HepG2 (cell line): Measurements from ENCODE around the gene GGACT. TPM values are rescaled to one million over a fixed set of nuclear protein-coding genes. Genes with fewer than 3 reads are reported as not detected.

Experiments
- ATAC-seq: fragments of 200-7000 bp; cut with Tn5 transposase; 3 replicates; pipeline ENCODE4 v1.9.1; 2020; ENCODE audit warnings: mild to moderate bottlenecking, moderate library complexity
- BruUV-seq: library from RNA; stranded (reverse); fragments of 400-500 nt; replicated peaks from 2 replicates; lab custom pipeline; 2021; lab: Mats Ljungman, UMichigan
- CTCF ChIA-PET: fragments of 300-600 bp; formaldehyde crosslinking; extraction: SDS; loops from one replicate; lab custom pipeline; 2021; ENCODE audit warnings: low total read pairs, inconsistent platforms, low intra/inter-chr PET ratio; lab: Yijun Ruan, JAX
- POLR2A ChIA-PET: fragments of 350-600 bp; sonication (Branson Sonifier 250); formaldehyde crosslinking; loops from one replicate; lab custom pipeline; 2020; ENCODE audit warnings: antibody characterized with exemption, inconsistent platforms; lab: Yijun Ruan, JAX
- DNase-seq: peaks from one replicate; pipeline ENCODE4 v3.0.0-alpha.2; 2015; ENCODE audit warnings: low spot score
- FAIRE-seq: peaks from 3 replicates; lab custom pipeline; 2011; peaks lifted over from hg19 to GRCh38; lab: Jason Lieb, UNC
- H2AFZ ChIP-seq: one replicate; pipeline ENCODE4 v1.6.1; 2011; ENCODE audit warnings: low read length, inconsistent platforms
- H3K27ac ChIP-seq: fragments of 300-600 bp; 3 replicates; pipeline ENCODE4 v1.8.0; 2011; ENCODE audit warnings: mixed run types, mild to moderate bottlenecking, mixed read lengths, low read length, inconsistent platforms; ENCODE audit not compliant: insufficient read depth; ENCODE audit errors: extremely low read length
- H3K27me3 ChIP-seq, 2 experiments: fragments of 200-600 bp in 1 of 2; 2 replicates in 1 of 2; 3 replicates in 1 of 2; pipeline versions ENCODE4 v1.6.0 to v1.8.0; 2011; ENCODE audit warnings: low read length in 2 of 2, mild to moderate bottlenecking in 2 of 2, moderate library complexity in 2 of 2, inconsistent platforms in 1 of 2; ENCODE audit not compliant: insufficient read depth in 2 of 2, control insufficient read depth in 1 of 2
- H3K36me3 ChIP-seq, 2 experiments: fragments of 200-600 bp in 1 of 2; replicated peaks in 1 of 2; 2 replicates in 1 of 2; 3 replicates in 1 of 2; pipeline versions ENCODE4 v1.5.1 to v1.8.0; 2011; ENCODE audit warnings: low read length in 2 of 2, inconsistent platforms in 1 of 2; ENCODE audit not compliant: insufficient read depth in 2 of 2, control insufficient read depth in 1 of 2
- H3K4me1 ChIP-seq: 2 replicates; pipeline ENCODE4 v1.5.1; 2012; ENCODE audit warnings: low read length, inconsistent platforms; ENCODE audit not compliant: insufficient read depth
- H3K4me2 ChIP-seq: 2 replicates; pipeline ENCODE4 v1.6.0; 2011; ENCODE audit warnings: low read depth, low read length, inconsistent platforms
- H3K4me3 ChIP-seq, 3 experiments: fragments of 200-600 bp in 1 of 3; sonication (generic), shearing (Covaris generic) in 1 of 3; replicated peaks in 1 of 3; 2 replicates each; pipeline ENCODE4 v1.5.1; 2011 to 2016; ENCODE audit warnings: low read length in 3 of 3, inconsistent platforms in 2 of 3, low read depth in 2 of 3, mild to moderate bottlenecking in 2 of 3, control low read depth in 1 of 3, mixed read lengths in 1 of 3; ENCODE audit not compliant: insufficient read depth in 1 of 3
- H3K79me2 ChIP-seq: one replicate; pipeline ENCODE4 v1.6.1; 2011; ENCODE audit warnings: low read length, inconsistent platforms; ENCODE audit not compliant: insufficient read depth
- H3K9ac ChIP-seq: 2 replicates; pipeline ENCODE4 v1.6.0; 2011; ENCODE audit warnings: mild to moderate bottlenecking, low read depth, low read length, inconsistent platforms; ENCODE audit not compliant: insufficient read depth
- H3K9me3 ChIP-seq: 2 replicates; pipeline ENCODE4 v1.5.1; 2012; ENCODE audit warnings: mild to moderate bottlenecking, low read length
- H4K20me1 ChIP-seq: 2 replicates; pipeline ENCODE4 v1.6.0; 2011; ENCODE audit warnings: inconsistent platforms, mild to moderate bottlenecking, low read length, moderate library complexity; ENCODE audit not compliant: insufficient read depth
- AFF4 ChIP-seq: sonication (generic); formaldehyde crosslinking; IDR thresholded peaks from 2 replicates; pipeline ENCODE4 v1.4.0; 2020; ENCODE audit warnings: missing genetic modification reagents
- ZNF101 ChIP-seq: sonication (generic); formaldehyde crosslinking; IDR thresholded peaks from 2 replicates; pipeline ENCODE4 v1.4.0; 2020; ENCODE audit warnings: mild to moderate bottlenecking, low read depth, missing genetic modification reagents, borderline replicate concordance
- ZNF274 ChIP-seq: sonication (generic); formaldehyde crosslinking; IDR thresholded peaks from 2 replicates; pipeline ENCODE4 v1.5.1; 2020; ENCODE audit warnings: mild to moderate bottlenecking, missing genetic modification reagents
- ZNF674 ChIP-seq: sonication (generic); formaldehyde crosslinking; IDR thresholded peaks from 2 replicates; pipeline ENCODE4 v1.5.0; 2020; ENCODE audit warnings: low read depth, mild to moderate bottlenecking, missing genetic modification reagents
- ZNF709 ChIP-seq: sonication (generic); formaldehyde crosslinking; IDR thresholded peaks from 2 replicates; pipeline ENCODE4 v1.5.0; 2020; ENCODE audit warnings: mild to moderate bottlenecking, missing genetic modification reagents
- WGBS: methylation state at CpG from one replicate; pipeline ENCODE4 v1.1.6; 2017; ENCODE audit warnings: low lambda C conversion rate; 5-methylcytosine and 5-hydroxymethylcytosine counted together
- in situ Hi-C: cut with HindIII; loops from 2 replicates; pipeline ENCODE4 v1.10.0; 2017; ENCODE audit warnings: low pct_unique_long_range_greater_than_20kb; ENCODE audit not compliant: extremely low pct_ligation_motif_present
- intact Hi-C: fragments of 100-400 bp; cut with micrococcal nuclease; formaldehyde crosslinking; loops from one replicate; pipeline ENCODE4 v1.10.0; 2022; ENCODE audit not compliant: unreplicated experiment
- polyA plus RNA-seq, 8 experiments: library from polyadenylated mRNA; depleted of rRNA in 3 of 8; stranded (reverse) in 7 of 8; unstranded in 1 of 8; fragments of >200 nt; fragmentation: Illumina TruSeq in 4 of 8; extraction: Trizol in 4 of 8; gene quantifications; 2 replicates each; pipeline versions ENCODE4 v1.2.1 to v1.2.3, GENCODE V29; 2011 to 2016; ENCODE audit warnings: low read depth in 4 of 8, missing spikeins in 1 of 8, mixed read lengths in 1 of 8; ENCODE audit not compliant: insufficient read depth in 1 of 8
- total RNA-seq, 5 experiments: library from RNA; depleted of rRNA; stranded (reverse); fragments of >200 nt; fragmentation: Illumina TruSeq; extraction: Trizol; gene quantifications; 2 replicates each; pipeline ENCODE4 v1.2.3, GENCODE V29; 2016; ENCODE audit warnings: low read depth in 1 of 5
- TF ChIP-seq, protein P1 (sequence below): sonication (generic); formaldehyde crosslinking; IDR thresholded peaks from 2 replicates; pipeline ENCODE4 v1.4.0; 2020; ENCODE audit warnings: missing genetic modification reagents
- TF ChIP-seq, protein P2 (sequence below): sonication (generic); formaldehyde crosslinking; IDR thresholded peaks from 2 replicates; pipeline ENCODE4 v1.9.0; 2022; ENCODE audit warnings: low read depth, missing genetic modification reagents

The GGACT gene
- total and polyA plus RNA-seq, 2 of the 13 experiments (the other 11 are each of a cell fraction or from before 2014, with no cell fraction given) = 1.7 to 1.9 TPM

- FAIRE-seq = no peak
- in situ Hi-C loops (no loop called here), intact Hi-C loops (no loop called here)
- Histone ChIP-seq H2AFZ (no peak overlapping the region), H3K4me3 (no peak overlapping the region), H3K27me3 (no peaks in the 10 kb centered on the region), H3K79me2 (no peaks in the 10 kb centered on the region), H4K20me1 (no peaks in the 10 kb centered on the region), H3K27ac (no peak overlapping the region), H3K9ac (no peak overlapping the region), H3K9me3 (no peaks in the 10 kb centered on the region), H3K4me1 (no peaks in the 10 kb centered on the region), H3K36me3 (peaks cover 18 to 57% of the 10 kb centered on the region in 2 experiments), H3K4me2 (no peak overlapping the region)
- TF ChIP-seq AFF4 (CRISPR knock-in tag) (no peak), ZNF101 (CRISPR knock-in tag) (no peak), ZNF709 (CRISPR knock-in tag) (no peak), ZNF674 (CRISPR knock-in tag) (no peak), ZNF274 (CRISPR knock-in tag) (no peak)
- TF ChIP-seq, protein P1, sequence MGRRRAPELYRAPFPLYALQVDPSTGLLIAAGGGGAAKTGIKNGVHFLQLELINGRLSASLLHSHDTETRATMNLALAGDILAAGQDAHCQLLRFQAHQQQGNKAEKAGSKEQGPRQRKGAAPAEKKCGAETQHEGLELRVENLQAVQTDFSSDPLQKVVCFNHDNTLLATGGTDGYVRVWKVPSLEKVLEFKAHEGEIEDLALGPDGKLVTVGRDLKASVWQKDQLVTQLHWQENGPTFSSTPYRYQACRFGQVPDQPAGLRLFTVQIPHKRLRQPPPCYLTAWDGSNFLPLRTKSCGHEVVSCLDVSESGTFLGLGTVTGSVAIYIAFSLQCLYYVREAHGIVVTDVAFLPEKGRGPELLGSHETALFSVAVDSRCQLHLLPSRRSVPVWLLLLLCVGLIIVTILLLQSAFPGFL (CRISPR knock-in tag) = no peak
- TF ChIP-seq, protein P2, sequence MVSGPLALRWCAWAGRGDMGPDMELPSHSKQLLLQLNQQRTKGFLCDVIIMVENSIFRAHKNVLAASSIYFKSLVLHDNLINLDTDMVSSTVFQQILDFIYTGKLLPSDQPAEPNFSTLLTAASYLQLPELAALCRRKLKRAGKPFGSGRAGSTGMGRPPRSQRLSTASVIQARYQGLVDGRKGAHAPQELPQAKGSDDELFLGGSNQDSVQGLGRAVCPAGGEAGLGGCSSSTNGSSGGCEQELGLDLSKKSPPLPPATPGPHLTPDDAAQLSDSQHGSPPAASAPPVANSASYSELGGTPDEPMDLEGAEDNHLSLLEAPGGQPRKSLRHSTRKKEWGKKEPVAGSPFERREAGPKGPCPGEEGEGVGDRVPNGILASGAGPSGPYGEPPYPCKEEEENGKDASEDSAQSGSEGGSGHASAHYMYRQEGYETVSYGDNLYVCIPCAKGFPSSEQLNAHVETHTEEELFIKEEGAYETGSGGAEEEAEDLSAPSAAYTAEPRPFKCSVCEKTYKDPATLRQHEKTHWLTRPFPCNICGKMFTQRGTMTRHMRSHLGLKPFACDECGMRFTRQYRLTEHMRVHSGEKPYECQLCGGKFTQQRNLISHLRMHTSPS = no peak
- CTCF ChIA-PET = no interaction called here
- no peak for DNase-seq
- no peak for ATAC-seq
- POLR2A ChIA-PET = no interaction called here
- over 99% methylated on average over 10 of the region's 16 CpGs for WGBS
- no TSS peak for BruUV-seq
Observed at GRCh38 chr13:100637380-100637779, 48.8 kb upstream of the GGACT start.
